H9 (cell line): ENCODE results near the gene KIAA0825. TPM values are rescaled to one million over a fixed set of nuclear protein-coding genes. Genes with fewer than 3 reads are reported as not detected.

Source experiments
- DNase-seq: peaks from one replicate; pipeline ENCODE4 v3.0.0-alpha.2; 2017
- H2AFZ ChIP-seq: one replicate; pipeline ENCODE4 v1.6.1; 2013; ENCODE audit warnings: mild to moderate bottlenecking, low read length, control low read depth, moderate library complexity
- H2AK5ac ChIP-seq: 2 replicates; pipeline ENCODE4 v1.6.1; 2013; ENCODE audit warnings: low read length, control low read depth, mixed read lengths; ENCODE audit not compliant: insufficient read length
- H2BK120ac ChIP-seq: one replicate; pipeline ENCODE4 v1.6.1; 2013; ENCODE audit warnings: low read depth, mild to moderate bottlenecking, low read length, control low read depth, inconsistent platforms; ENCODE audit not compliant: poor library complexity, severe bottlenecking
- H2BK12ac ChIP-seq: 2 replicates; pipeline ENCODE4 v1.6.1; 2013; ENCODE audit warnings: low read length, control low read depth, mixed read lengths, low read depth; ENCODE audit not compliant: insufficient read length
- H2BK15ac ChIP-seq: 2 replicates; pipeline ENCODE4 v1.6.1; 2013; ENCODE audit warnings: low read depth, low read length, control low read depth
- H2BK20ac ChIP-seq: one replicate; pipeline ENCODE4 v1.6.1; 2013; ENCODE audit warnings: low read depth, mild to moderate bottlenecking, low read length, control low read depth, inconsistent platforms; ENCODE audit not compliant: poor library complexity, severe bottlenecking
- H2BK5ac ChIP-seq: 2 replicates; pipeline ENCODE4 v1.6.1; 2013; ENCODE audit warnings: low read length, control low read depth, mixed read lengths; ENCODE audit not compliant: insufficient read length
- H3K14ac ChIP-seq: 2 replicates; pipeline ENCODE4 v1.6.1; 2013; ENCODE audit warnings: low read length, control low read depth; ENCODE audit not compliant: insufficient read depth
- H3K18ac ChIP-seq: 2 replicates; pipeline ENCODE4 v1.6.1; 2013; ENCODE audit warnings: low read depth, mild to moderate bottlenecking, mixed read lengths, low read length, control low read depth; ENCODE audit not compliant: insufficient read length
- H3K23ac ChIP-seq: 2 replicates; pipeline ENCODE4 v1.6.1; 2013; ENCODE audit warnings: low read length, control low read depth, mixed read lengths, low read depth; ENCODE audit not compliant: insufficient read length
- H3K23me2 ChIP-seq: 2 replicates; pipeline ENCODE4 v1.6.1; 2013; ENCODE audit warnings: low read depth, mild to moderate bottlenecking, mixed read lengths, low read length, control low read depth; ENCODE audit not compliant: insufficient read length, poor library complexity, severe bottlenecking
- H3K27ac ChIP-seq: 2 replicates; pipeline ENCODE4 v1.5.1; 2013; ENCODE audit warnings: low read length, control low read depth, mixed read lengths, low read depth; ENCODE audit not compliant: insufficient read length
- H3K27me3 ChIP-seq: 2 replicates; pipeline ENCODE4 v1.6.1; 2013; ENCODE audit warnings: low read length, control low read depth, inconsistent platforms; ENCODE audit not compliant: insufficient read depth
- H3K4ac ChIP-seq: 2 replicates; pipeline ENCODE4 v1.6.1; 2013; ENCODE audit warnings: low read depth, mild to moderate bottlenecking, control low read depth, inconsistent platforms, low read length, moderate library complexity
- H3K4me1 ChIP-seq: 2 replicates; pipeline ENCODE4 v1.6.1; 2013; ENCODE audit warnings: low read length, control low read depth, inconsistent platforms; ENCODE audit not compliant: insufficient read depth
- H3K4me2 ChIP-seq: 2 replicates; pipeline ENCODE4 v1.6.1; 2013; ENCODE audit warnings: low read length, control low read depth, mixed read lengths; ENCODE audit not compliant: insufficient read length, insufficient read depth
- H3K56ac ChIP-seq: 2 replicates; pipeline ENCODE4 v1.6.1; 2013; ENCODE audit warnings: low read depth, mild to moderate bottlenecking, mixed read lengths, low read length, control low read depth; ENCODE audit not compliant: insufficient read length
- H3K79me1 ChIP-seq: 2 replicates; pipeline ENCODE4 v1.6.1; 2013; ENCODE audit warnings: low read depth, mild to moderate bottlenecking, moderate library complexity, low read length, control low read depth, inconsistent platforms; ENCODE audit not compliant: insufficient read depth, poor library complexity, severe bottlenecking
- H3K79me2 ChIP-seq: 2 replicates; pipeline ENCODE4 v1.6.1; 2013; ENCODE audit warnings: low read length, control low read depth, inconsistent platforms; ENCODE audit not compliant: insufficient read depth
- H3K9ac ChIP-seq: 2 replicates; pipeline ENCODE4 v1.6.1; 2013; ENCODE audit warnings: low read length, control low read depth, mixed read lengths; ENCODE audit not compliant: insufficient read length; ENCODE audit errors: extremely low read depth
- H3K9me3 ChIP-seq: one replicate; pipeline ENCODE4 v1.6.1; 2013; ENCODE audit warnings: low read depth, low read length, inconsistent platforms; ENCODE audit not compliant: control insufficient read depth
- H3T11ph ChIP-seq: one replicate; pipeline ENCODE4 v1.6.1; 2013; ENCODE audit warnings: mild to moderate bottlenecking, low read length, control low read depth, inconsistent platforms
- H4K20me1 ChIP-seq: one replicate; pipeline ENCODE4 v1.6.1; 2013; ENCODE audit not compliant: control insufficient read depth, insufficient read length, insufficient read depth
- H4K5ac ChIP-seq: 2 replicates; pipeline ENCODE4 v1.6.1; 2013; ENCODE audit warnings: low read depth, mild to moderate bottlenecking, mixed read lengths, low read length, control low read depth; ENCODE audit not compliant: insufficient read length
- H4K8ac ChIP-seq: replicated peaks from 2 replicates; pipeline ENCODE4 v1.6.1; 2013; ENCODE audit warnings: low read length, control low read depth, mixed read lengths, low read depth; ENCODE audit not compliant: insufficient read length
- H4K91ac ChIP-seq: 2 replicates; pipeline ENCODE4 v1.6.1; 2013; ENCODE audit warnings: low read depth, mild to moderate bottlenecking, moderate library complexity, mixed read lengths, low read length, control low read depth; ENCODE audit not compliant: insufficient read length
- H3K27ac Mint-ChIP-seq, 3 experiments: 2 replicates in 2 of 3; 3 replicates in 1 of 3; pipeline ENCODE4 v1.8.0; 2020 to 2021; ENCODE audit warnings: mixed read lengths in 3 of 3, mild to moderate bottlenecking in 1 of 3, moderate library complexity in 1 of 3
- H3K27me3 Mint-ChIP-seq: 2 replicates; pipeline ENCODE4 v1.8.0; 2021; ENCODE audit warnings: low read depth, mild to moderate bottlenecking, moderate library complexity, mixed read lengths
- H3K36me3 Mint-ChIP-seq, 3 experiments: 2 replicates in 2 of 3; 3 replicates in 1 of 3; pipeline ENCODE4 v1.8.0; 2020 to 2021; ENCODE audit warnings: low read depth in 3 of 3, mixed read lengths in 3 of 3; ENCODE audit not compliant: insufficient read depth in 1 of 3
- H3K4me1 Mint-ChIP-seq, 2 experiments: 2 replicates each; pipeline ENCODE4 v1.8.0; 2020; ENCODE audit warnings: mixed read lengths in 2 of 2
- H3K4me3 Mint-ChIP-seq, 2 experiments: 2 replicates in 1 of 2; 3 replicates in 1 of 2; pipeline ENCODE4 v1.8.0; 2020 to 2021; ENCODE audit warnings: mild to moderate bottlenecking in 2 of 2, mixed read lengths in 2 of 2, moderate library complexity in 1 of 2
- H3K9me3 Mint-ChIP-seq, 2 experiments: 2 replicates in 1 of 2; 3 replicates in 1 of 2; pipeline ENCODE4 v1.8.0; 2020; ENCODE audit warnings: mild to moderate bottlenecking in 2 of 2, mixed read lengths in 2 of 2, moderate library complexity in 1 of 2
- CTCF ChIP-seq: fragments of 200-600 bp; sonication (generic); conservative IDR thresholded peaks from 3 replicates; pipeline ENCODE4 v1.8.0; 2021; ENCODE audit warnings: antibody characterized with exemption, mild to moderate bottlenecking
- WGBS: extraction: QIAGEN DNeasy Blood & Tissue Kit; methylation state at CpG from one replicate; pipeline ENCODE4 v1.1.7; 2013; ENCODE audit warnings: missing lambda C conversion rate, low lambda C conversion rate, mixed read lengths; ENCODE audit not compliant: insufficient read length; ENCODE audit errors: extremely low coverage; 5-methylcytosine and 5-hydroxymethylcytosine counted together
- total RNA-seq: library from RNA; stranded (reverse); gene quantifications from 2 replicates; pipeline ENCODE4 v1.2.1, GENCODE V29; 2021

The KIAA0825 gene
- total RNA-seq, 1 experiment from 2014 or later: 1.8 TPM

GRCh38 chr5:94470802-94471201 lies 147.6 kb downstream of the KIAA0825 start:
- no peak overlapping the region for H3K4ac ChIP-seq
- no peak for TF ChIP-seq CTCF
- H4K20me1 ChIP-seq: no peaks in the 10 kb centered on the region
- H3K27me3 ChIP-seq: no peaks in the 10 kb centered on the region
- Mint-ChIP-seq H3K4me1 (no peaks in the 10 kb centered on the region; a peak in 1 of 4 replicates), H3K36me3 (no peaks in the 10 kb centered on the region), H3K27me3 (no peaks in the 10 kb centered on the region), H3K9me3 (no peaks in the 10 kb centered on the region), H3K27ac (no peak overlapping the region), H3K4me3 (no peak overlapping the region)
- H2BK5ac ChIP-seq: no peak overlapping the region
- H3T11ph ChIP-seq: no peak overlapping the region
- no peak overlapping the region for H3K9ac ChIP-seq
- no peak overlapping the region for H3K14ac ChIP-seq
- no peaks in the 10 kb centered on the region for H3K79me1 ChIP-seq
- H3K18ac ChIP-seq: no peak overlapping the region
- WGBS: no CpG with 5 or more reads among the region's 6 CpGs
- no peaks in the 10 kb centered on the region for H3K4me1 ChIP-seq
- H2BK12ac ChIP-seq: no peak overlapping the region
- H2BK120ac ChIP-seq: no peak overlapping the region
- H2BK20ac ChIP-seq: no peak overlapping the region
- H2AFZ ChIP-seq: no peak overlapping the region
- H4K5ac ChIP-seq: no peak overlapping the region
- DNase-seq: no peak
- no peaks in the 10 kb centered on the region for H3K23me2 ChIP-seq
- H2AK5ac ChIP-seq: no peak overlapping the region
- H4K91ac ChIP-seq: no peak overlapping the region
- H2BK15ac ChIP-seq: no peak overlapping the region
- H4K8ac ChIP-seq: no peak overlapping the region
- no peak overlapping the region for H3K56ac ChIP-seq
- H3K27ac ChIP-seq: no peak overlapping the region
- H3K9me3 ChIP-seq: no peaks in the 10 kb centered on the region
- no peak overlapping the region for H3K4me2 ChIP-seq
- no peaks in the 10 kb centered on the region for H3K79me2 ChIP-seq
- no peak overlapping the region for H3K23ac ChIP-seq
